Inferior parietal cortex (tissue), 1 donor: ENCODE measurements around the gene FKBP6.
"Not testable (repeated sequence)": the region's sequence is repeated elsewhere in the genome, so short reads cannot be mapped to it uniquely, and the experiment has no call there.

Source experiments
- DNase-seq: peaks from one replicate; pipeline ENCODE4 v3.0.0-alpha.2; 2016; ENCODE audit errors: extremely low spot score

FKBP6 gene

DNA sequence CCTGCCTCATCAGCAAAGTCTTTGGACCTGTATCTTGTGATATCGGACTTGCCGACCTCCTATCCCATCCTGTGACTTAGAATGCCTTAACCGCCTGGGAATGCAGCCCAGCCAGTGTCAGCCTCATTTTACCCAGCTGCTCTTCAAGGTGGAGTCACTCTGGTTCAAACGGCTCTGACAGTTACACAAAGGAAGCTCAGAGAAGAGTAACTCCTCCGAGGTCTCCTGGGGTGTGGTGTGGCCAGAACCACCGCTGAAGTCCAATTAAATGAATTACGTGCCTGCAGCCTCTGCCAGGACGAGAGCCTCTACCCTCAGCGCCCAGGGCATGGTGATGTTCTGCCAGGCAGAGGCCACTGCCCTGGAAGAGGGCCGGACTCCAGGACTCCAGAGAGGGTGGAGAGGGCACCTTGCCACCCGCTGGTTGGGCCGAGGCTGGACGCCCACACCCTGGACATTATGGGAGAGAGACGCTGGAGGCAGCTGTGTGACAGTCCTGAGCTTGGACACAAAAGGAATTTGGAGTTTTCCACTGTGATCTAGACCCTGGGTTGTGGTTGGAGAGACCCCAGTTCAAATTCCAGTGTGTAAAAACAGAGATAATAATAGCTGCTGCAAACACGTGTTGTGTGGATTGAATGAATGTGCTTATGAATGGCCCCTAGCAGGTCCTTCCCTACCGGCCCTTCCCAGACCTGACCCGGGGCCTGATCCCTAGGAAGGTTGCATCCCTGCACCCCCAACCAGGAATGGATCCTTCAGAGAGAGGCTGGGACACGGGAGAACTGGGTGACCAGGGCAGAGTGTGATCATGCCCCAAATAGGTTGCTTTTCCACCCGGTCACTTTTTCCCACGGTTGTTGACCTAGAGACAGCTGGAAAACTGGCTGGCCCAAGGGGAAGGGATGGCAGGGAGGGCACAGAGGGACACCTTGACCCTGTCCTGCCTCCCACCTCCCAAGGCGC lies 67.9 kb downstream of the FKBP6 start:
- DNase-seq = no peak

DNA sequence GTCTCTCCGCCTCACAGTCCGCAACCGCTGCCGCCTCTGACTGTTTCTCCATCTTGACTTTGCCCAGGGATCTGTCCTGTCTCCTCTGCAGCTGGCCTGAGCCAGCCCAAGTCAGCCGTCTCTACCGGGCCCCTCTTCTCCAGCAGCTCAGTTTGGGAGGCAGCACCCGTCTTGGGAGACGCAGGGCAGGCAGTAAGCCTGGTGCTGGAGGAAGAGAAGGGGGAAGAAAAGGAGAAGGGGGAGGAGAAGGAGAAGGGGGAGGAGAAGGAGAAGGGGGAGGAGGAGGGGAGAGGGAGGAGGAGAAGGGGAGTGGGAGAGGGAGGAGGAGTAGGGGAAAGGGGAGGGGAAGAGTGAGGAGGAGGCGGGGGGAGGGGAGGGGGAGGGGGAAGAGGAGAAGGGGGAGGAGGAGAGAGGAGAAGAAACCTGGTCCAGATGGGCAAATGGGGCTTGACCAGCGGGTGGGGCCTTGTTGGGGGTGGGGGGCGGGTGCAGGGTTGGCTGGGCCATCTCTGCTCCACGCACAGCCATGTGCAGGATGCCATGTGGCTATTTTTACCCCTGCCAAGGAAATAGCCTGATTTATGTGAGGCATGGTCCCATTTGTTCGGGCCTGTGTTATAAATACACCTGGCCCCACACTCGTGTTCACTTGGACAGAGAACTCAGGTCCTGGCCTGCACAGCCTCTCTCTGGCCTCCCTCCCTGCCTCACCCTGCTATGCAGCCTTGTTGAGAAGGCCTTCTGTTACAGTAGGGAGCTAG lies 69.7 kb downstream of the FKBP6 start:
- no peak for DNase-seq

DNA sequence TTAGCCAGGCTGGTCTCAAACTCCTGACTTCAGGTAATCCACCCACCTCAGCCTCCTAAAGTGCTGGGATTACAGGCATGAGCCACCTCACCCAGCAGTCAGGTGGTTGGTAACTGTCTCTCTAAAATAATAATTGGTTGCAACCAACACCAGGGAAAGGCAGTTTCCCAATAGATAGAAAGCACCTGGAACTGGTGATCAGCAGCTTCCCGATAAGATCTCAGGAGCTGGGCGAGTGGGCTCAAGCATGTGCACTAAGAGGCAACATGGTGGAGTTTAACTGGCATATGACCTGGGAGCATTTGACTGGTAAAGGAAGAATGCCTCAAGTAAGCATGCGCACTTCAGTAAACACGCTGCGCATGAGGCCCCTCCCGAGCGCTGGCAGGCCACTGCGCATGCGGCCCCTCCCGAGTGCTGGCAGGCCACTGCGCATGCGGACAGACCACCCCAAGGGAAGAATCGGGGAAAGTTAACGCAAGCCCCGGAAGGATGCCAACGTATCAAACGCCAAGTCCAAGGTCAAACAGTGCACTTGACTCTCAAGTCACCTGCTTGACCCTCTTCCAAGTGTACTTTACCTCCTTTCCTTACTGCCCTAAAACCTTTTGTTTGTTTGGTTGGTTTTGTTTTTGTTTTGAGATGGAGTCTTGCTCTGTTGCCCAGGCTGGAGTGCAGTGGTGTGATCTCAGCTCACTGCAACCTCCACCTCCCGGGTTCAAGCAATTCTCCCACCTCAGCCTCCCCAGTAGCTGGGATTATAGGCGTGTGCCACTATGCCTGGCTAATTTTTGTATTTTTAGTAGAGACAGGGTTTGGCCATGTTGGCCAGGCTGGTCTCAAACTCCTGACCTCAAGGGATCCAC lies 71.5 kb downstream of the FKBP6 start:
- DNase-seq = peak; percentile 63

DNA sequence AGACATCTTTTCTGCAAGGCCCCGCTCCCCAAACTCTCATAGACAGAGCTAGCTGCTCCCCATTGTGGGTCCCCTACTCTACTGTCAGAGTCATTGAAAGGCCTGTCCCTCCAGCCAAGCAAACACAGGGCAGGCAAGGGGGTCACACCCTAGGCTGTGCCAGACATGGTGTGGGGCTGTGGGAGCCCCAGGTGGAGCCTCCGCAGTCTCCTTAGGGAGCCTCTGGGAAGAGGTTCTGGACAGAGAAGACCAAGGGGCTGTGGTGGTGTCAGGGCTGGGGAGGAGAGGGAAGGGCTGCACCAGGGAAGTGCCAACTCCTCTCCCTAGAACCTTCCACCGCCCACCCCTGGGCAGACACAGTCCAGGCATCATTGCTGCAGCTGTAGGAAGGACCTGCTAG lies 76.9 kb downstream of the FKBP6 start:
- DNase-seq = not testable (repeated sequence)
